ENCODE data around the gene GAS2L2. TPM values are rescaled to one million over a fixed set of nuclear protein-coding genes. Genes with fewer than 3 reads are reported as not detected.

GAS2L2 gene
- total and polyA plus RNA-seq, 7 donors, result 0.06 TPM; not detected in 6

DNA sequence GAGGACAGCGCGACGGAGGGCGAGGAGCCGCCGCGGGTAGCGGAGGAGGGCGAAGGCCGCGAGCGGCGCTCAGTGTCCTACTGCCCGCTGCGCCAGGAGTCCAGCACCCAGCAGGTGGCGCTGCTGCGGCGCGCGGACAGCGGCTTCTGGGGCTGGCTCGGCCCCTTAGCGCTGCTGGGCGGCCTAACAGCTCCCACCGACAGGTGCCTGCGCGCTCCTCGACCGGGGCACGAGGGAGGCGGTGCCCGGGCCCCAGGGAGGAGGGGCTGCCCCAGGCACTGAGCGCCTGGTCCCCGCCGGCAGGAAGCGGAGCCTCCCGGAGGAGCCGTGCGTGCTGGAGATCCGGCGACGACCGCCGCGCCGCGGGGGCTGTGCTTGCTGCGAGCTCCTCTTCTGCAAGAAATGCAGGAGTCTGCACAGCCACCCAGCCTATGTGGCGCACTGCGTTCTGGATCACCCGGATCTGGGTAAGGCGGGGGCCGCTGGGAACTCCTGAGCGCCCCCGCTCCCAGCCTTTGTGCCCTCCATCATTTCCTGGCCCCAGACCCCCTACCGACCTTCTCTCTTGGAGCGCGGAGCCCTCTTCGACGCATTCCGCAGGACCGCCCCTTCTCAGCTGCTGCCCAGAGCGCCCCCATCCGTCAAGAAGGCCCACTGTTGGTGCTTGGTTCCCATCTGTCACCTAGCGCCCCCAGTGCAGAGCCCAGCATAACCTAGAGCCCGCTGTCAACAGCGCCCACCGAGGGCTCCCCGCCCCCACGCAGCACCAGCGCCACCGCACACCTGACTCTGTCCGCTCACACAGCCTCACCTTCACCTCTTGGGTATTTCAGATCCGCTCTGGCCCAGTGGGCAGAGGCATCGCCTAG is 11.3 kb upstream of the GAS2L2 start:
- no peaks in the 10 kb centered on the region for H3K36me3 ChIP-seq
- H3K27me3 ChIP-seq, result no peaks in the 10 kb centered on the region
- peak; percentile 91 for DNase-seq
- H3K27ac ChIP-seq, result peak overlapping the region; percentile 44 to 77 (median 67)
- peak overlapping the region; percentile 23 to 57 (median 48) for H3K4me3 ChIP-seq
- no peaks in the 10 kb centered on the region for H3K9me3 ChIP-seq
- 2 to 4% methylated on average over 75 of the region's 75 CpGs for WGBS, 2 donors
- peaks cover 0 to 39% (median 24%) of the 10 kb centered on the region in 4 donors for H3K4me1 ChIP-seq
- TF ChIP-seq POLR2A (IDR thresholded peaks at IDR 0.05) (no peak), EP300 (IDR thresholded peaks at IDR 0.05) (no peak), POLR2AphosphoS5 (IDR thresholded peaks at IDR 0.05) (peak in 3 of 4 donors; percentile 36 to 47 (median 43))
- TF ChIP-seq, protein P1, sequence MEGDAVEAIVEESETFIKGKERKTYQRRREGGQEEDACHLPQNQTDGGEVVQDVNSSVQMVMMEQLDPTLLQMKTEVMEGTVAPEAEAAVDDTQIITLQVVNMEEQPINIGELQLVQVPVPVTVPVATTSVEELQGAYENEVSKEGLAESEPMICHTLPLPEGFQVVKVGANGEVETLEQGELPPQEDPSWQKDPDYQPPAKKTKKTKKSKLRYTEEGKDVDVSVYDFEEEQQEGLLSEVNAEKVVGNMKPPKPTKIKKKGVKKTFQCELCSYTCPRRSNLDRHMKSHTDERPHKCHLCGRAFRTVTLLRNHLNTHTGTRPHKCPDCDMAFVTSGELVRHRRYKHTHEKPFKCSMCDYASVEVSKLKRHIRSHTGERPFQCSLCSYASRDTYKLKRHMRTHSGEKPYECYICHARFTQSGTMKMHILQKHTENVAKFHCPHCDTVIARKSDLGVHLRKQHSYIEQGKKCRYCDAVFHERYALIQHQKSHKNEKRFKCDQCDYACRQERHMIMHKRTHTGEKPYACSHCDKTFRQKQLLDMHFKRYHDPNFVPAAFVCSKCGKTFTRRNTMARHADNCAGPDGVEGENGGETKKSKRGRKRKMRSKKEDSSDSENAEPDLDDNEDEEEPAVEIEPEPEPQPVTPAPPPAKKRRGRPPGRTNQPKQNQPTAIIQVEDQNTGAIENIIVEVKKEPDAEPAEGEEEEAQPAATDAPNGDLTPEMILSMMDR (IDR thresholded peaks at IDR 0.05), result peak; percentile 90 to 99 (median 94)
- intact Hi-C loops (cut with DNase I), result loop anchor here (1.0 kb wide), 2 partner anchors 40 to 45 kb away; partner anchors contain the start of gene TAF15

DNA sequence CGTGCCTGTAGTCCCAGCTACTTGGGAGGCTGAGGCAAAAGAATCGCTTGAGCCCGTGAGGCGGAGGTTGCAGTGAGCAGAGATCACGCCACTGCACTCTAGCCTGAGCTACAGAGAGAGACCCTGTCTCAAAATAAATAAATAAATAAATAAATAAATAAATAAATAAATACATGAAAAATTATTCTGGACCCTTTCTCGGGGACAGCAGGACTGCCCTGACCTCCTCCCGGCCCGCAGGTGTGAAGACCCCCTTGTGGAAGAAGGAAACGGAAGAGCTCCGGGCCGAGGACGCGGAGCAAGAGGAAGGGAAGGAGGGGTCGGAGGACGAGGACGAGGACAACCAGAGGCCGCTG is 10.7 kb upstream of the GAS2L2 start:
- peaks cover 0 to 39% (median 24%) of the 10 kb centered on the region in 4 donors for H3K4me1 ChIP-seq
- DNase-seq, result no peak
- no peaks in the 10 kb centered on the region for H3K27me3 ChIP-seq
- intact Hi-C loops (cut with DNase I), result loop anchor here (1.0 kb wide), 2 partner anchors 41 to 46 kb away; partner anchors contain the start of gene TAF15
- H3K9me3 ChIP-seq, result no peaks in the 10 kb centered on the region
- H3K36me3 ChIP-seq, result no peaks in the 10 kb centered on the region
- TF ChIP-seq, protein P1 (IDR thresholded peaks at IDR 0.05), result no peak
- TF ChIP-seq POLR2A (IDR thresholded peaks at IDR 0.05) (no peak), POLR2AphosphoS5 (IDR thresholded peaks at IDR 0.05) (no peak), EP300 (IDR thresholded peaks at IDR 0.05) (no peak)
- peak overlapping the region; percentile 44 to 77 (median 67) for H3K27ac ChIP-seq
- WGBS, 2 donors, result 32 to 34% methylated on average over 16 to 17 of the region's 17 CpGs
- H3K4me3 ChIP-seq, result peak overlapping the region in 3 of 4 donors; percentile 46 to 57 (median 51)

DNA sequence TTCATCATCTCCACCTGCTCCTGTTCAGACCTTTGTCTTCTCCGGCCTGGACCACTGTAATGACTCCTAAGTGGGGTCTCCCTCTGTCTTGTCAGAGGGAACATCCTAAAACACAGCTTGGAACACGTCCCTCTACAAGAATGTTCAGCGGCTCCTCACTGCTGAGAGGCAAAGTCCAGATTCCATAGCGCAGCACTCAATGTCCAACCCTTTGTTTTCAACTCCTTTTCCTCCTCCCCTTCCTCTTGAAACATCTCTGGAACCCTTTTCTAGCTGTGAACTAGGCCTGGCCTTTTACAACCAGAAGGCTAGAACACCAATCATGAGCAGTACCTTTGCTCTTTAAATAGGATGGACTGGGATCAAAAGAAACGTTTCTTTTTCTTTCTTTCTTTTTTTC is 8.6 kb upstream of the GAS2L2 start:
- H3K27me3 ChIP-seq, result no peaks in the 10 kb centered on the region
- H3K27ac ChIP-seq, result no peak overlapping the region
- intact Hi-C loops (cut with DNase I), result no loop called here
- peaks cover 0 to 31% (median 20%) of the 10 kb centered on the region in 4 donors for H3K4me1 ChIP-seq
- no peak overlapping the region for H3K4me3 ChIP-seq
- H3K36me3 ChIP-seq, result no peaks in the 10 kb centered on the region
- H3K9me3 ChIP-seq, result no peaks in the 10 kb centered on the region
- TF ChIP-seq POLR2AphosphoS5 (IDR thresholded peaks at IDR 0.05) (no peak), POLR2A (IDR thresholded peaks at IDR 0.05) (no peak), EP300 (IDR thresholded peaks at IDR 0.05) (no peak)
- TF ChIP-seq, protein P1 (IDR thresholded peaks at IDR 0.05), result no peak
- no peak for DNase-seq
- WGBS, 2 donors, result 70 to 83% methylated on average over 5 of the region's 5 CpGs

DNA sequence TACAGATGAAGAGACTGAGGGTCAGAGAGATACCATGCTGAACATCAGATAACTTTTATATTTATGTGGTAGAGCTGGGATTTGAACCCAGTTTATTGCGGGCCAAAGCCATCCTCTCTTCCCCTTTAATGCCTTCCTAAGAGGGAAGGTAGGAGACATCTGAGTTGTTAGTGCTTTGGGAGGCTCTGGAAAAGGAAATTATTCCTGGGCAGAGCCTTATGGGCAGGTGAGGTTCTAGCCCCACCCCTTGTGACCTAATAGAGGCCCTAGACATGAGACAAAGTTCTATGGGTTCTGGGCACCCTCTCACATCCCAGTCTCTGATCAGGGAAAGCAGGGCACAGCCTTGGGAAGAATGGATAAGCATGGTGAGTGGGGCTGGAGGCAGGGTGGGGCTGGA is 7.5 kb upstream of the GAS2L2 start, which contains the start of gene C17orf50:
Gene C17orf50, plus strand, starts transcription at position 301 of the 400 bp plus-strand sequence. Its CDS starts 55 bp downstream, at position 356.
- no peak within 1 kb of the TSS for H3K27ac ChIP-seq
- peaks cover 0 to 22% (median 19%) of the 10 kb centered on the region in 4 donors for H3K4me1 ChIP-seq
- H3K9me3 ChIP-seq, result no peaks in the 10 kb centered on the region
- no peaks in the 10 kb centered on the region for H3K36me3 ChIP-seq
- TF ChIP-seq POLR2AphosphoS5 (IDR thresholded peaks at IDR 0.05), result no peak
- no peak for TF ChIP-seq POLR2A (IDR thresholded peaks at IDR 0.05)
- no peak for TF ChIP-seq EP300 (IDR thresholded peaks at IDR 0.05)
- TF ChIP-seq, protein P1 (IDR thresholded peaks at IDR 0.05), result no peak
- no peak within 1 kb of the TSS for H3K4me3 ChIP-seq
- intact Hi-C loops (cut with DNase I), result no loop called here
- no peak for DNase-seq
- H3K27me3 ChIP-seq, result no peaks in the 10 kb centered on the region
- 83 to 100% methylated on average over 1 of the region's 1 CpG for WGBS, 2 donors

Data from sigmoid colon (tissue), 7 donors.